Psoas muscle (tissue), 8 donors: ENCODE results near the gene PPP4R4. TPM values are rescaled to one million over a fixed set of nuclear protein-coding genes. Genes with fewer than 3 reads are reported as not detected.

ENCODE experiments used
- ATAC-seq, 4 donors: fragments of 200-7000 bp; cut with Tn5 transposase; one replicate each; pipeline ENCODE4 v1.9.1; 2020; ENCODE audit warnings: moderate library complexity in 3 of 4, mild to moderate bottlenecking in 2 of 4
- DNase-seq, 2 donors: peaks; one replicate each; pipeline ENCODE4 v3.0.0-alpha.2; 2020
- H3K27ac ChIP-seq: fragments of 200-600 bp; one replicate; pipeline ENCODE4 v1.8.0; 2022
- H3K27me3 ChIP-seq, 3 donors: fragments of 200-600 bp in 1 of 3; one replicate each; pipeline versions ENCODE4 v1.6.1 to v1.8.0; 2013 to 2022; ENCODE audit warnings: low read length in 2 of 3, mild to moderate bottlenecking in 2 of 3, moderate library complexity in 1 of 3; ENCODE audit not compliant: insufficient read depth in 3 of 3
- H3K36me3 ChIP-seq, 2 donors: fragments of 200-600 bp in 1 of 2; one replicate each; pipeline versions ENCODE4 v1.6.1 to v1.8.0; 2013 to 2022; ENCODE audit warnings: low read depth in 1 of 2, mild to moderate bottlenecking in 1 of 2, moderate library complexity in 1 of 2; ENCODE audit not compliant: insufficient read depth in 1 of 2
- H3K4me1 ChIP-seq: fragments of 200-600 bp; one replicate; pipeline ENCODE4 v1.8.0; 2022
- H3K4me3 ChIP-seq: fragments of 200-600 bp; one replicate; pipeline ENCODE4 v1.8.0; 2022; ENCODE audit warnings: mild to moderate bottlenecking
- H3K9me3 ChIP-seq: fragments of 200-600 bp; one replicate; pipeline ENCODE4 v1.8.0; 2022
- WGBS, 3 donors: extraction: QIAGEN DNeasy Blood & Tissue Kit; methylation state at CpG; one replicate each; pipeline versions ENCODE4 v1.1.6 to v1.1.7; 2013; 5-methylcytosine and 5-hydroxymethylcytosine counted together
- intact Hi-C, 2 donors: fragments of 100-400 bp; cut with DNase I; formaldehyde crosslinking; loops; one replicate each; pipeline versions ENCODE4 v1.11.0 to v1.14.2; 2022
- polyA plus RNA-seq, 3 donors: library from polyadenylated mRNA; stranded (reverse); fragments of 200-250 nt; gene quantifications; one replicate each; pipeline ENCODE4 v1.2.3, GENCODE V29; 2013
- total RNA-seq, 4 donors: library from RNA; stranded (reverse); fragmentation: NEBNext Ultra II Directional in 2 of 4; extraction: Animal tissue kit (Norgen Biotek cat#: 25700) in 2 of 4; gene quantifications; one replicate each; pipeline versions ENCODE4 v1.2.1 to v1.2.4, GENCODE V29; 2021 to 2023
- TF ChIP-seq, protein P1 (sequence below): fragments of 200-600 bp; IDR thresholded peaks from one replicate; pipeline ENCODE4 v1.8.0; 2022; ENCODE audit warnings: antibody characterized with exemption
- donor health status: healthy with polysubstance abuse.
- donor health status: DM: no; HTN: no; CAD: no; lungs with moderate emphysema.
- donor health status: Bipolar disorder and iron deficiency.
- donor health status: healthy.
- donor health status: DM: yes; HTN: yes; CAD: no.
- donor health status: DM: no; HTN: no; CAD: no.
- donor health status: DM: no; HTN: no; CAD: no.
- donor health status: DM: yes; HTN: yes; CAD: no.

The PPP4R4 gene
- total and polyA plus RNA-seq, 7 donors = 0.01 to 0.73 (median 0.19) TPM; not detected in 1

DNA sequence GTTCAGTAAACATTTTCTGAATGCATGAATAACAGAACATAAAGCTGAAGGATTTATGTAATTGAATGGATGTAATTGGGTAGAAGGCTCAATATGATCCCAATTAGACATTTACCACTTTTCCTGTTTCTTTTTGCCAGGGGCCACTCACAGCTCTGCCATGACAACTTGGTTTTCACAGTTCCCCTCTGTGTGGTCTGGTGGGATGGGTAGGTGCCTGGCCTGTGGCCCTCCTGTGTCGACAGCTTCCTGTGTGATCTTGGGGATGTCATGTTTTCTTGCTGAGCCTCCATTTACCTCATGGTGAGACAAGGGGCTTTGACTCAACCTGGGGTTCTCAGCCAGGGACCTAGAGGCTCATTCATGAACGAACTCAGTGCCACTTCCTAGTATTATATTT lies 131.5 kb downstream of the PPP4R4 start:
- intact Hi-C loops = no loop called here
- no peak for DNase-seq
- 73 to 80% (median 78%) methylated on average over 2 of the region's 2 CpGs for WGBS, 3 donors

DNA sequence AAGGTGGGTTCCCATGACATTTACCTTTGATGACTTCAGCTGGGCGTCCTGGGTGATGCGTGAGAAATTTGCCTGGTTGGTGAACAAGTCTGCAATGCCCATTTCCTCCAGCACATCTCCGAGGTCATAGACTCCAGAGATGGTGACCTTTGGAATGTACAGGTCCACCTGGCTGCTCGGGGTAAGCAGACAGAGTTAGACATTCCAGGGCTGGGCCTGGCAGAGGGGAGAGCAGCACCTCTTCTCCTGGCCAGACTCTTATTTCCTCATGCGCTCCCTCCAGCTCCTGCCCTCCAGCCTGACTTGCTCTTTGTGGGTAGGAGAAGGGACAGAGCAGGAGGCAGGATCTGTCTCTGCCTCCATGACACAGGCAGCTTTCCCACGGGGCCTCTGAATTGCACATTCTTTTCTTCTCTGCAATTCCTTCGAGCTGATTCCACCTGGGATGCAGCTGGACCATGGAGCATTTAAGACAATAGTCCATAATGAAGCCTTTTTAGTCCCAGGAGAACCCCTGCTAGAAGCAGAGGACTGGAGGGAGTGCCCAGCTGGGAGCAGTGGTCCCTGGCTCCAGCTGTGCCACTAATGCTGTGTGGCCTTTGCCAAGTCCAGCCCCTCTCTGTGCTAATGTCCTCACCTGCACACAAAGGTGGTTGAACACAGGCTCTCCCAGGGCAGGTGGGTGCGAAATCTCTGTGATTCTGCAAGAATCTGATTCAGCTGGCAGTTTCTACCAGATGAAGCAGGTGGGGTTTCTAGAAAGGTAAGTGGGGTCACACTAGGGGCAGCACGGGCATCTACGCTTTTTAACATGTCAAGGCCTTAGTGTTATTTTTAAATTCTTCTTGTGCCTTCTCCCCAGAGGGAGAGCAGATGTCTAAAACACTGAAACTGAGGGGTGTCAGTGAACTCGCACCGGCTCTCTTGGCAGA lies 132.2 kb downstream of the PPP4R4 start:
- peaks cover 0 to 2% (median 0%) of the 10 kb centered on the region in 3 donors for H3K27me3 ChIP-seq
- H3K4me3 ChIP-seq = no peak overlapping the region
- intact Hi-C loops = no loop called here
- no peaks in the 10 kb centered on the region for H3K9me3 ChIP-seq
- no peak overlapping the region for H3K27ac ChIP-seq
- H3K36me3 ChIP-seq = no peaks in the 10 kb centered on the region
- no peak for ATAC-seq
- WGBS, 3 donors = 54 to 63% (median 60%) methylated on average over 12 of the region's 12 CpGs
- no peak for DNase-seq
- TF ChIP-seq, protein P1, sequence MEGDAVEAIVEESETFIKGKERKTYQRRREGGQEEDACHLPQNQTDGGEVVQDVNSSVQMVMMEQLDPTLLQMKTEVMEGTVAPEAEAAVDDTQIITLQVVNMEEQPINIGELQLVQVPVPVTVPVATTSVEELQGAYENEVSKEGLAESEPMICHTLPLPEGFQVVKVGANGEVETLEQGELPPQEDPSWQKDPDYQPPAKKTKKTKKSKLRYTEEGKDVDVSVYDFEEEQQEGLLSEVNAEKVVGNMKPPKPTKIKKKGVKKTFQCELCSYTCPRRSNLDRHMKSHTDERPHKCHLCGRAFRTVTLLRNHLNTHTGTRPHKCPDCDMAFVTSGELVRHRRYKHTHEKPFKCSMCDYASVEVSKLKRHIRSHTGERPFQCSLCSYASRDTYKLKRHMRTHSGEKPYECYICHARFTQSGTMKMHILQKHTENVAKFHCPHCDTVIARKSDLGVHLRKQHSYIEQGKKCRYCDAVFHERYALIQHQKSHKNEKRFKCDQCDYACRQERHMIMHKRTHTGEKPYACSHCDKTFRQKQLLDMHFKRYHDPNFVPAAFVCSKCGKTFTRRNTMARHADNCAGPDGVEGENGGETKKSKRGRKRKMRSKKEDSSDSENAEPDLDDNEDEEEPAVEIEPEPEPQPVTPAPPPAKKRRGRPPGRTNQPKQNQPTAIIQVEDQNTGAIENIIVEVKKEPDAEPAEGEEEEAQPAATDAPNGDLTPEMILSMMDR = no peak
- no peaks in the 10 kb centered on the region for H3K4me1 ChIP-seq

More for the DNA sequence above, 131.5 kb downstream of the PPP4R4 start:
- Histone ChIP-seq H3K4me1 (no peaks in the 10 kb centered on the region), H3K4me3 (no peak overlapping the region), H3K9me3 (no peaks in the 10 kb centered on the region), H3K36me3 (no peaks in the 10 kb centered on the region), H3K27me3 (peaks cover 0 to 2% (median 0%) of the 10 kb centered on the region in 3 donors), H3K27ac (no peak overlapping the region)
- TF ChIP-seq, protein P1 = no peak
- ATAC-seq = no peak

DNA sequence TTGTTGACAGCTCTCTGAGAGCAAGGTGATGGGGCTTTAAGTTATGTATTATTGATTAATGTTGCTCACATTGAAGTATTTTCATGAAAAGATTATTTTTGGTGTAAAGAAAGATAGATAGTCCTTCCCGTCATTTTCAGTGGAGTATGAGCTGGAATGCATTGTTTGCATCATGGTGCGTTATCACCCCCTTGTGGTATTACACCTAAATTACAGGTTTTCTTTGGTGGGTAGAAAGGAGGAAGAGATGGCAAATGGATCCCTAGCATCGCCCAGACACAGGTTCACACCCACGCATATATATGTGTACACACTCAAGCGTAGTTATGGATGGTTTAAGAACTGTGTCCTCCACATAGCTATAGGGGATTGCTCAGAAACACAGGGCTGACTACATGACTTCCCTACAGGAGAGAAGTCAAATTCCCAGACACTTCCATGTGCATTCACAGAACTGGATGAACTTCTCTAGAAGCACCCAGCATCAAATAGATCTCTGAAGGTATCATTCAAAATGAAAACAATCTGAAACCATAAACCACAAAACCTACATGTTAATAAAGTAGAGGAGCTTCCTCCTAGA lies 133.4 kb downstream of the PPP4R4 start:
- 43 to 65% (median 54%) methylated on average over 5 of the region's 5 CpGs for WGBS, 3 donors
- no peak overlapping the region for H3K4me3 ChIP-seq
- DNase-seq (no peak), ATAC-seq (no peak)
- H3K36me3 ChIP-seq = no peaks in the 10 kb centered on the region
- H3K4me1 ChIP-seq = no peaks in the 10 kb centered on the region
- no peaks in the 10 kb centered on the region for H3K9me3 ChIP-seq
- TF ChIP-seq, protein P1 = no peak
- intact Hi-C loops = no loop called here
- H3K27ac ChIP-seq = no peak overlapping the region
- H3K27me3 ChIP-seq = peaks cover 0 to 2% (median 0%) of the 10 kb centered on the region in 3 donors

DNA sequence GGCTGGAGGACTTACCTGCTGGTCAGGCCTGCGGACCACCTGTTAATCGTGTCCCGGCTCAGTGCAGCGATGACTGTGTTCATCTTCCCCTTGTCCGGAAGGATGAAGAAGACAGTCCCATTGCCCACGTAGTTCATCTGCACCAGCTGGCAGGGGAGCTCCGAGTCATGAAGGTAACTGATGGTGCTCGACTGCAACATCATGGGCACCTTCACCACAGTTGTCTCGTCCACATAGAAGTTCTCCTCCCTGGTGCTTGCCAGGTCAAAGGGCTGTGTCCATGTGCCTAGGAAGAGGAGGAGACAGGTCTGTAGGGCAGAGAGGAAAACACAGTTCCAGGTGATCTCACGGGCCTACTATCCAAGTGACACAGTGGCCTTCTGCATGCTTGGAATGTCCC lies 135.6 kb downstream of the PPP4R4 start:
- Histone ChIP-seq H3K36me3 (no peaks in the 10 kb centered on the region), H3K27ac (no peak overlapping the region), H3K4me1 (no peaks in the 10 kb centered on the region), H3K27me3 (peaks cover 0 to 2% (median 0%) of the 10 kb centered on the region in 3 donors), H3K9me3 (no peaks in the 10 kb centered on the region), H3K4me3 (no peak overlapping the region)
- DNase-seq = no peak
- TF ChIP-seq, protein P1 = no peak
- 82 to 90% (median 84%) methylated on average over 10 of the region's 10 CpGs for WGBS, 3 donors
- intact Hi-C loops = no loop called here
- no peak for ATAC-seq
